Hindlimb muscle (tissue), 1 donor: ENCODE results near the gene C11orf16. TPM values are rescaled to one million over a fixed set of nuclear protein-coding genes. Genes with fewer than 3 reads are reported as not detected.
A peak's percentile ranks its signal among the peaks of the same experiment; 100 is the strongest.
"Not testable (repeated sequence)": the region's sequence is repeated elsewhere in the genome, so short reads cannot be mapped to it uniquely, and the experiment has no call there.

Experiments
- DNase-seq: peaks from one replicate; pipeline ENCODE4 v3.0.0-alpha.2; 2013
- polyA plus RNA-seq: library from polyadenylated mRNA; unstranded; fragments of 120-200 nt; gene quantifications from one replicate; pipeline ENCODE4 v1.2.1, GENCODE V29; 2013; ENCODE audit not compliant: insufficient read length

The C11orf16 gene
- polyA plus RNA-seq, 1 donor, result 0.25 TPM

GRCh38 chr11:8881585-8881984 lies 51.2 kb downstream of the C11orf16 start:
- DNase-seq, result not testable (repeated sequence)

DNA sequence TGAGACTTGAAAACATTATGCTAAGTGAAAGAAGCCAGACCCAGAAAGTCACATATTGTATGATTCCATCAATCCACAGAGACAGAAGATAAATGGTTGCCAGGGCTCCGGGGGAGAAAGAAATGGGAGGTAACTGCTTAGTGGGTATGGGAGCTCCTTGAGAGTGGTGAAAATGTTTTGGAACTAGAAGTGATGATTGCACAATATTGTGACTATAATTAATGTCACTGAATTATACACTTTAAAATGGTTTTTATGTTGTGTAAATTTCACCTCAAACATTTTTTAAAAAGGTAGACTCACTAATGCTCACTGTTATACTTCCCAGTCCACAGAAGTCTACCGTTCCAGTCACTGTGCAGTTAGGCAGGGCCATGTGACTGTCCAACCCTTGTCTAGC lies 54.0 kb downstream of the C11orf16 start:
- no peak for DNase-seq

DNA sequence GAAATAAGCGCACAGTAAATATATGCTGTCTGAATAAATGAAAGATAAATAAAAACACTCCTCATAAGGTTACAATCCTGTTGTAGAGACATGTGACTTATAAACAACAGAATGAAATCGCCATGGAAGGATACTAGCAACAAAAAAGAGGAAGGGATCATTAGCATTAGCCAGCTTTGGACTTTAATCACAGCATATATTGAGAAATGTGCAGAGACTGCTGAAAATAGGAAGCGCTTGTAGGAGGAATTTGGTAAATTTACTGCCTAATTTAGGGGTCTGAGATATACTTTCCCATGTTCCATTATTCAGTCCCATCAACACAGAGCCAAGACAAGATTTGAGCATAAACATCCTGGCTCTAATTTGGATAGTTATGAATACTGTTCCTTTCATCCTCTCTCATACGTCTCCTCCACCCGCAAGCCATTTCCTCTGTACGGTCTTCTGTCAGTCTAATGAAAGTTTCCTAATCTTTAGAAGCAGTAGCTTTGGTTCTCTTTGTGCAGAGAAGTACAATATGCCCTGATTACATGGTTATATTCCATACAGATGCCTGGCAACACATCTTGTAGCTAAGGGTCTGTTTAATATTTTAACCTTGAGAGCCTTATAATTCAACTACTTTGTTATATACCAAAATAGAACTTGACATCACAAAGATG lies 58.9 kb downstream of the C11orf16 start:
- no peak for DNase-seq

DNA sequence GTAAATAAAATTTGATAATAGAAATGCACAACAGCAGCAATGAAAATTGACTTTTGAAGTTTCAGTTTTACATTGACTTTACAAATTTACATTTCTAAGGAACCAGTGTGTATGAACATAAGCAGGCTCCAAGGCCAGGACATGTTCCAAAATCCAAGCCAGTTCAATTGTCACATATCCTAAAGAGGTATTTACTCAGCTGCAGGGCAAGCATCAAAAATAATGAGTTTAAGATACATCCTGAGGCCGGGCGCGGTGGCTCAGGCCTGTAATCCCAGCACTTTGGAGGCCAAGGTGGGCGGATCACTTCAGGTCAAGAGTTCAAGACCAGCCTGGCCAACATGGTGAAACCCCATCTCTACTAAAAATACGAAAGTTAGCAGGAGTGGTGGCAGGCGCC lies 60.8 kb downstream of the C11orf16 start:
- DNase-seq, result peak; percentile 27

- peak; percentile 90 for DNase-seq
Measured at GRCh38 chr11:8871171-8871775, 61.5 kb downstream of the C11orf16 start.

- peak; percentile 86 for DNase-seq
Measured at GRCh38 chr11:8870411-8871170, 62.2 kb downstream of the C11orf16 start.

Other genes starting within 250 kb of the C11orf16 start
- 22.0 TPM for gene AKIP1, start 21.8 kb downstream of the C11orf16 start, polyA plus RNA-seq
- gene ASCL3, start 10.1 kb upstream of the C11orf16 start, polyA plus RNA-seq, result not detected
- 35.3 TPM for gene TMEM9B, start 31.5 kb upstream of the C11orf16 start, polyA plus RNA-seq
- 1.3 TPM for gene NRIP3, start 71.1 kb upstream of the C11orf16 start, polyA plus RNA-seq
- gene SCUBE2, start 158.7 kb upstream of the C11orf16 start, polyA plus RNA-seq, result 25.0 TPM